HG03565 (cell line): ENCODE results near the gene CIB2.
A peak's percentile ranks its signal among the peaks of the same experiment; 100 is the strongest.
"Not testable (repeated sequence)": the region's sequence is repeated elsewhere in the genome, so short reads cannot be mapped to it uniquely, and the experiment has no call there.

Source experiments
- ATAC-seq: cut with Tn5 transposase; IDR thresholded peaks from one replicate; pipeline ENCODE4 v1.9.1; 2021; ENCODE audit warnings: mild to moderate bottlenecking, moderate library complexity; ENCODE audit not compliant: unreplicated experiment

The CIB2 gene

DNA sequence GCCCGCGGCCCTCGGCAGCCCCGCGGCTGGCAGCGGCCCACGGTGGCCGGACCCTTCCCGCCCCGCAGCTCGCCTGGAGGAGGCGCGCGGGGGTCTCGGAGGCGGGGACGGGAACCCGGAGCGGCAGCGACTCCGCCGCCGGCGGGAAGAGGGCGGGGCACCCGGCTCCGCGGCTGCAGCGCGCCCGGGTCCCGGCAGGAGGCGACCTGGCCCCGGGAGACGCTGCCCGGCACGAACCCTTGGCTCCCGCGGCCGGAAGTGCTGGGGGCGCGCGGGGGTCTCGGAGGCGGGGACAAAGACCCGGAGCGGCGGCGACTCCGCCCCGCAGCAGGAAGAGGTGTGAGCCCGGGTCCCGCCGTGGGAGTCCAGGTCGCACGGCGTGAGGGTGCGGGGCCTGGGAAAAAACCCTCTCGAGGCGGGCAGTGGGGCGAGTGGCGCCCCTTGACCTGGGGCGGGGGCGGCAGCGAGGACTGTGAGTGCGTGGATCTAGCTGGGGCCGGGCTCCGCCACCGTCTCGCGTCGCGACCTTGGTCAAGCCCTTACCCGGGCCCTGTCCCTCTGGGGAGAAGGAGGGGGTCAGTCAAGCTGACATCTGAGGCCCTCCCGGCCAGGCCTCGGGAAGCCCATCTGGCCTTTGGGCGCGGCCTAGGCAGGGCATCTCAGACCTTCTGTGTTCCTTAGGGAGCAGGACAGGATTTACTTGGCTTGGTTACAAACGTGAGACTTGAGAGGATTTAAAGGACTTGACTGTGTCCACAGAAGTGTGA is at the start of gene CIB2:
Gene CIB2, minus strand, starts transcription at position 151 of the 767 bp plus-strand sequence. CDS start 230 bp downstream, outside the sequence.
- peak; percentile 63 for ATAC-seq

- no peak for ATAC-seq
Observed at GRCh38 chr15:78179906-78180305, 48.7 kb upstream of the CIB2 start.

GRCh38 chr15:78179286-78179840 is 48.1 kb upstream of the CIB2 start:
- no peak for ATAC-seq

- ATAC-seq = no peak
Observed at GRCh38 chr15:78178064-78178463, 46.8 kb upstream of the CIB2 start.

- no peak for ATAC-seq
Observed at GRCh38 chr15:78177447-78177873, 46.2 kb upstream of the CIB2 start.

GRCh38 chr15:78175330-78175729 is 44.1 kb upstream of the CIB2 start:
- no peak for ATAC-seq

GRCh38 chr15:78174401-78174800 is 43.2 kb upstream of the CIB2 start:
- ATAC-seq = no peak

- no peak for ATAC-seq
Observed at GRCh38 chr15:78171864-78172472, 40.7 kb upstream of the CIB2 start.

DNA sequence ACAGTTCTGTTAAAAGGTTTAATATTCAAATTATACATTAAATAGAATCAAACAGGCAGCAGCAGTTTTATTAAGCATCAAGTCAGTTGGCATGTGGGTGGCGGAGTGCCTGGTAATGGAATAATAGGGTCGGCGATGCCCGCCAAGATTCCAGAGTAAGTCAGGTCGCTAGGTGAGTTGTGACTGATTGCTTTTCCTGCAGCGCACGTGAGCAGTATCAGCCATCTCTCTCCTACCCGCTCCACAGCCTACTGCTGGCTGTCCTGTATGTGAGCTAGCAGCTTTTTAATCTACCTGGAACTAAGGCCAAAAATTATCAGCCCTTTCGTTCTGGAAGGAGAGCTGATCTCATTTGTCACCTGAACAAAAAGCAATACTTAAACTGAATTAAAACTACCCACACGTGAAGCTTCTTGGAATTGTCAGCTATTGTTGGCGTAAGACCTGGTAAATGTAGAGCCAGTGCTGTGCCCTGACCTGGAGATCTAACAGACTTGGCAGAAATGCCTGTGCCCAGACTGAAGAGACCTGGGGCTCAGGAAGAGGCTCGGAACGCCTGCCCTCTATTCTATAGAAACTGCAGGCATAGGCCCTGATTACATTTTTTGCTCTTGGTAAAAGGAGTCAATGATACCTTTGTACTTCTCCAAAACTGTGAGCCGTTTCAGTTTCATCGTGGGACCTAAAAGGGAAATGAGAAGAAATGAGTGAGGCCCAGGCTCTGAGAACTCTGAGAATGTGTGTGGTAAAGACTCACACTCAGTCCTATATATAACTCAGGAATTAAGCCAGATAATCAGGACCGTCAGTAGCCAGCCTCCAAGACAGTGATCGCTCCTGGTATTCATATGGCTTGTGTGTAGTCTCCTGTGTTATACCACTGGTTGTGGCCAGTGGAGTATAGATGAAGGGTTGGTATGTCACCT is 39.9 kb upstream of the CIB2 start:
- no peak for ATAC-seq

DNA sequence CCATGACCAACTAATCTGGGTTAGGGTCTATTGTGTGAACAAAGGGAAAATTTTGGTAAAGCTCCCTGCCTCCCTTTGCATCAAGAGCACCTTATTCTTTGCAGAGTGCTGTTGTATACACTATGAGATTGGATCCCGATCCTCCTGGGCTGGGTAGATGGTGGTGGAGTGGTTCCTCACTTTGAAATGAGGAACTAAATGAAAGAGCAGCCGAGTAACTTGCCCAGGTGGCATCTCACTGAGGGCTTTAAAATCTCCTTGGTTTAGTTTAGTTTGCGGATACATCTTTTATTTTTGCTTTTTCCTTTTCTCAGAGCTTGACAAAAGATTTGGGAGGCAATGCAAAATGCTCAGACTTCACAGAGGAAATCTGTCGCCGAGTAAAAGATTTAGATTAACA is 37.4 kb upstream of the CIB2 start:
- no peak for ATAC-seq

DNA sequence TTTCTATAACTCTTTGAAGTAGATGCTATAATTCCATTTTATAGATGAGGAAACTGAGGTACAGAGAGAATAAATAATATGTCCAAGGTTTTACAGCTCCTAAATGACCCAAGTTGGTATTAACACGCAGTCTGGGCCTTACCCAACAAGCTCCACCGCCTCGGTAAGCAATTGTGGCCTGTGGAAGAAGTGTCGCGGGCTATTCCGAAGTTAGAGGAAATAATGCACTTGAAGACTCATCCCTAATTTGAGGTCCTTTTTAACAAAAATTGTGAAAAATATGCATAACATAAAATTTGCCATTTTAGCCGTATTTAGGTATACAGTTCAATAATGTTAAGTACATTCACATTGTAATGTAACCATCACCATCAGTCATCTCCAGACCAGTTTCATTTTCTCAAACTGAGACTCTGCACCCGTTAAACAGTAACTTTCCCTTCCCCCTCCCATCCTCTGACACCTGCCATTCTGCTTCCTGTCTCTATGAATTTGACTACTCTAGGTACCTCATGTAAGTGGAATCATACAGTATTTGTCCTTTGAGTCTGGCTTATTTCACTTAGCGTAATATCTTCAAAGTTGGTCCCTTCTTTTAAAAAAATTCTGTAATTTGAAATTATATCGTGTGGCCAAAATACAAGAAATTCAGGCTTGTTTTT is 36.1 kb upstream of the CIB2 start:
- peak; percentile 61 for ATAC-seq

- no peak for ATAC-seq
Observed at GRCh38 chr15:78164010-78164409, 32.8 kb upstream of the CIB2 start.

DNA sequence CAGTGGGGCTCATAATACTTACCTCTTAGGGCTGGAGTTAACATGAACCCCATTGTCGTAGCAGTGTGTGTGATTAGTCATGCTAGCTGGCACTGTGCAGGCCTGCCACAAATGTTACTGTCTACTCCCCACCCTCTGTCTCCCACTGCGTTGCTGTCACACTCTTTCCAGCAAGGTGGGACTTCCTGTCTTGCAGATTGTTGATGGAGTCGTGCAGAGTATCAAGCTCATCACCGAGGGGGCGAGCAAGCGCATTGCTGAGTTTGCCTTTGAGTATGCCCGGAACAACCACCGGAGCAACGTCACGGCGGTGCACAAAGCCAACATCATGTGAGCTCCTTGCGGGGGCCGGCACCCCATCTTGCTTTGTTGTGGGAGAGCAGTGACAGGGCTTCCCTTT is 30.8 kb upstream of the CIB2 start:
- no peak for ATAC-seq

GRCh38 chr15:78159395-78159794 is 28.1 kb upstream of the CIB2 start:
- ATAC-seq = no peak

DNA sequence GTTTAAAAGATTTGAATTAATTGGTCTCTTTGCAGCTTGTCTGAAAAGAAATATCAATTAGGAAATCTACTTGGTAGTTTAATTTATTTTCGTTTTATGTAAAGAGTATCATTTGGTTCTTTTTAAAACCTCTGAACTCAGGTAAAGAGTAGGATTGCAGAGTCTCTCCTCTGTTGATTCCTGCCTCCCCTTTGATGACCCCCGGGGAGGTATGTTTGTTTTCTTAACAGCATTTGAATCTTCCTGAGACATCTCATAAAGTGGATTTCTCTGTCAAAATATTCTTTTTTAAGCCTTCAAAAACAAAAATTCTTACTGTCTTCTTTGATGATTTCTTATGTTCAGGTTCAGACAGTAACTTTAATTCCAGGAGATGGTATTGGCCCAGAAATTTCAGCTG is 26.0 kb upstream of the CIB2 start:
- ATAC-seq = no peak

DNA sequence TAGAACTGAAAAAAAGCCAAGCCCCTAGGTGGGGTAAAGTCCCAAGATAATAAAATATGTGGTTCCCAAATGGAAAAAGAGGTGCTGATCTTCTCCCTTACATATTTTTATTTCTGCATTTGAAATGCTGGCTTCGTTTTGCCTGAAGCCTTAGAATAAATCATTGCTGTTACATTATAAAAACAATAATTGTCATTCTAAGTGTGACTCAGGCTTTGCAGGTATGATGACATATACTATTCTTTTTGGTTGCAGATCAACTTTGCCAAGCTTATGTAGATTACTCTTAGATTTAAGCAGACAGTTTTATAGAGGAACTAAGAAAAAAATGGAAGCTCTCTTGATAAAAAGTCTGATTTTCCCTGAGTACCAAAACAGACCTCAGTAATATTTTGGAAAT is 25.4 kb upstream of the CIB2 start:
- no peak for ATAC-seq

GRCh38 chr15:78155355-78155939 is 24.2 kb upstream of the CIB2 start:
- no peak for ATAC-seq

DNA sequence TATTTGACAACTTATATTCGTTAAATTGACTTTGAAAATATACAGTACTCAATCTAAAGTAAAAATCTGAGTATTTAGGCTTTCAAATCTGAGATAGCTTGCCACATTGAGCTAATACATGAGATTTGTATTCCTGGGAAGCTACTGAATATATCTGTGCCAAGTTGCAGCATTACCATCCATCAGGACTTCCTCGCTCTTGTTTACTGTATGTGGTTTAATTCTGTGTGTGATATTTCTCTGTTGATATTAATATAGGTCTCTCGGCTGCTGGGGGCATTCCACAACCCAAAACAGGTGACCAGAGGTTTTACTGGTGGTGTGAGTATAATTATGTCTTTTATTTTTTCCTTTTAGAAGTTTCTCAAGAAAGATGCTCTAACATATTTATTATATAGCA is 23.7 kb upstream of the CIB2 start:
- no peak for ATAC-seq

- not testable (repeated sequence) for ATAC-seq
Observed at GRCh38 chr15:78151075-78151474, 19.8 kb upstream of the CIB2 start.
